RWPE1 (cell line): ENCODE measurements around the gene PBX4.
"Not testable (repeated sequence)": the region's sequence is repeated elsewhere in the genome, so short reads cannot be mapped to it uniquely, and the experiment has no call there.

Experiments
- CTCF ChIA-PET: fragments of 350-600 bp; sonication (Branson Sonifier 250); formaldehyde crosslinking; extraction: SDS; loops from one replicate; lab custom pipeline; 2021; lab: Yijun Ruan, JAX
- POLR2A ChIA-PET: fragments of 400-600 bp; formaldehyde crosslinking; extraction: SDS; loops from one replicate; lab custom pipeline; 2020; ENCODE audit warnings: antibody characterized with exemption; ENCODE audit not compliant: low non-redundant PET; lab: Yijun Ruan, JAX
- DNase-seq: peaks from one replicate; pipeline ENCODE4 v3.0.0; 2012; ENCODE audit warnings: low spot score
- H3K27ac ChIP-seq: fragments of 450-650 bp; 2 replicates; pipeline ENCODE4 v1.5.1; 2017
- TF ChIP-seq, protein P1 (sequence below): fragments of 450-650 bp; conservative IDR thresholded peaks from 2 replicates; pipeline ENCODE4 v1.5.1; 2017; ENCODE audit warnings: low read depth, mild to moderate bottlenecking

PBX4 gene

DNA sequence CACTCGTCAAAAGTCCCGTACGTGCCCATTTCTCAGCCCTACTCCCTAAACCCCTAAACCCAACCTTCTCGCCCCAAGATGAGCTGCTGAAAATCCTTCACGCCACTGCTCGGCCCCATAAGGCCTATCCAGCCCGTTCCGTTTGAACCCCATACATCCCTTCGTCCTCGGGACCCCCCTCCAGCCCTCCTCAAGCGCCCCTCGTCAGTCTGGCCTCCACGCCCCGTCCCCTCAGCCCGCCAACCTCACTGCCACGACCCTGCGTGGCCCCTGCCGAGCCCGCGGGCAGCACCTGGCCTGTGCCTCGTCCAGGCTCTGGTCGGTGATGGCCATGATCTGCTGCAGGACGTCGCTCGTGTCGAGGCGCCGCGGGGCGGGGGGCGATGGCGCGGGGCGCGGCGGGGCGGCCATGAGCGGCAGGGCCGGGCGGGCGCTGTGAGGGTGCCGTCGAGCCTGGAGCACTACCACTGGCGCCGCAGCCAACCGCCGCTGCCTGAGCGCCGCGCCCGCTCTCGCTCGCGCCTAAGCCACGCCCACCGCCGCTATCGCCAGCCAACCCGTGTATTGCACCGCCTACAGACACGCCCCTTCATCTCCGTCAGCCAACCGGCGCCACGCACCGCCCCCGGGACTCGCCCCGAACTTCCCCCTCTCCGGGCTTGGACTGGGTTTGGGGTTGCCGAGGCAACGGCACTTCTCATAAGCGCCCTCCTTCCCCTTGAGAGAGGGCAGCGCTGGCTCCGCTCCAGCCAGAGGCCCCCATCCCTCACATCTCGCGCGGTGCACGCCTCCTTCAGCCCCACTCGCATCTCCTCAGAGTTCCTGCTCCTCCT is at the start of gene PBX4:
PBX4 (minus strand) TSS at position 469 of the 833 bp plus-strand sequence; CDS start at position 411, 58 bp downstream.
- POLR2A ChIA-PET, result no interaction called here
- CTCF ChIA-PET, result interaction anchor here (0.7 to 1.0 kb wide), 2 partner anchors 65 to 86 kb away, joined by 3 read pairs; no protein-coding TSS in a partner anchor
- TF ChIP-seq, protein P1, sequence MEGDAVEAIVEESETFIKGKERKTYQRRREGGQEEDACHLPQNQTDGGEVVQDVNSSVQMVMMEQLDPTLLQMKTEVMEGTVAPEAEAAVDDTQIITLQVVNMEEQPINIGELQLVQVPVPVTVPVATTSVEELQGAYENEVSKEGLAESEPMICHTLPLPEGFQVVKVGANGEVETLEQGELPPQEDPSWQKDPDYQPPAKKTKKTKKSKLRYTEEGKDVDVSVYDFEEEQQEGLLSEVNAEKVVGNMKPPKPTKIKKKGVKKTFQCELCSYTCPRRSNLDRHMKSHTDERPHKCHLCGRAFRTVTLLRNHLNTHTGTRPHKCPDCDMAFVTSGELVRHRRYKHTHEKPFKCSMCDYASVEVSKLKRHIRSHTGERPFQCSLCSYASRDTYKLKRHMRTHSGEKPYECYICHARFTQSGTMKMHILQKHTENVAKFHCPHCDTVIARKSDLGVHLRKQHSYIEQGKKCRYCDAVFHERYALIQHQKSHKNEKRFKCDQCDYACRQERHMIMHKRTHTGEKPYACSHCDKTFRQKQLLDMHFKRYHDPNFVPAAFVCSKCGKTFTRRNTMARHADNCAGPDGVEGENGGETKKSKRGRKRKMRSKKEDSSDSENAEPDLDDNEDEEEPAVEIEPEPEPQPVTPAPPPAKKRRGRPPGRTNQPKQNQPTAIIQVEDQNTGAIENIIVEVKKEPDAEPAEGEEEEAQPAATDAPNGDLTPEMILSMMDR, result no peak
- H3K27ac ChIP-seq, result peak within 1 kb of the TSS; percentile 53
- peak; percentile 92 for DNase-seq

- CTCF ChIA-PET, H3K27ac ChIP-seq, DNase-seq: not testable (repeated sequence)
- POLR2A ChIA-PET, result interaction anchor here (0.6 kb wide), 1 partner anchor 32 kb away, joined by 5 read pairs; no protein-coding TSS in a partner anchor
Measured at GRCh38 chr19:19665420-19665948, 47.0 kb upstream of the PBX4 start.

DNA sequence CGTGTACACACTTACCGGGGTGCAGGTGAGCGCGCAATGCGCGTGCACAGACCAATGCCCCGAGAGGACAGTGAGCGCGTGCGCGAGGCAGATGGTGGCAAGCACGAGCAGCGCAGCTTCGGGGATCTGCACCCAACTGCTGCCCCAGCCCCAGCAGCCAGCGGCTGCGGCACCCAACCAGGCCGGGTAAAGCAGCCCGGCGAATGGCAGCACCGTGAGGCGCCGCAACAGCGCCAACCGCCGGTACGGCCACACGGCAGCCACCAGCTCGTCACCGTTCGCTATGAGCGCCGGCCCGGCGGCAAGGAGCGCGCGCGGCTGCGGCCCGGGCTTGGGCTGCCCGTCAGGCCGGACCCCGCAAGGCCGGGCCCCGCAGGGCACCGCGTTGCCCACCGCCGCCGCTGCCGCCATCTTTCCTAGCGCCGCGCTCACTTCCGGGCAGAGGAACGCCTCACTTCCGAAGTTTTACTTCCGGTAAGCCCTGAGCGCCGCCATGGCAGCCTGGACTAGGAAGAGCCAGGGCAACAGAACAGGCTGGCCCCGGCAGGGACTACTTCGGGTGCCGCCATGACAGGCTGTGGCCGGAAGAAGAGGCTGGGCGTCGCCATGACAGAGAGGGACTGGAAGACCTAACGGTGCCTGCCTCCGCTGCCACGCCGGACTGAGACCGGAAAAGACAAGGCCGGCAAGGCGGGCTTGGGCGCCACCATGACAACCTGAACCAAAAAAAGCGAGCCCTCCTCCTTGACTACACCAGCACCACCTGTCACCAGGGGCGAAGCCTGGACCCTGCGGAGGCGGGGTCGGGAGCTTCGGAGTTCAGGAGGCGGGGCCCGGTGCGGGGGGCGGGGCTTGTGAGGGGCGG is 45.0 kb upstream of the PBX4 start, which contains the start of gene ATP13A1:
ATP13A1 (minus strand) TSS at position 421 of the 865 bp plus-strand sequence; CDS start at position 411, 10 bp downstream.
- H3K27ac ChIP-seq, result peak within 1 kb of the TSS; percentile 93

DNA sequence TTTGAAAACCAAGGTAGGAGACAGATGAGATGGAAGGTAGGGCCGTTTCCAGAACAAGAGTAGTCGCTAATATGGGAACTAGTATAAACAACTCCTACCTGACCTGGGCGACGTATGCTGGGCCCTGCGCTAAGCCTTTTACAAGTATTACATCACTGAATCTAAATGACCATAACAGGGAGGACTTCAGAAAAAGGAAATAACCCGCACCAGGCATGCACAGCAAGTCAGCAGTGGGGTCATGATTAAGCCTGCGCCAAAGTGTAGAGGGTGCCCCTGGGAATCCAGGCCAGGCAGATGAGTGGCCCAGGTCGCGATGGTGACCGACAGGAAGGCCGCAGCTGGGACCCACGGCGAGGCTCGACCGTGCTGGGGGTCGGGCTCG is 44.4 kb upstream of the PBX4 start:
- no peak for DNase-seq
- ChIA-PET POLR2A (interaction anchor here (1.2 kb wide), 1 partner anchor 114 kb away, joined by 3 read pairs; no protein-coding TSS in a partner anchor), CTCF (interaction anchor here (0.6 to 0.7 kb wide), 2 partner anchors 131 to 143 kb away, joined by 3 to 4 read pairs; no protein-coding TSS in a partner anchor)
- TF ChIP-seq, protein P1, result no peak
- H3K27ac ChIP-seq, result peak overlapping the region; percentile 93

More for the DNA sequence above, 45.0 kb upstream of the PBX4 start, which contains the start of gene ATP13A1:
- POLR2A ChIA-PET, result interaction anchor here (0.5 to 1.2 kb wide), 2 partner anchors 11 to 113 kb away, joined by 3 to 4 read pairs; no protein-coding TSS in a partner anchor
- DNase-seq, result peak; percentile 89
- TF ChIP-seq, protein P1, result no peak; the same call in 1 of the 2 replicates
- CTCF ChIA-PET, result interaction anchor here (0.6 to 0.7 kb wide), 2 partner anchors 132 to 1386 kb away, joined by 4 to 6 read pairs; no protein-coding TSS in a partner anchor

- 0 out of 2 replicates have a peak overlapping the region, but pooled peaks have one; percentile 33 for H3K27ac ChIP-seq
- DNase-seq, result no peak
- TF ChIP-seq, protein P1, result no peak
- POLR2A ChIA-PET, result no interaction called here
- CTCF ChIA-PET, result interaction anchor here (0.6 to 1.2 kb wide), 3 partner anchors 19 to 142 kb away, joined by 3 to 4 read pairs (median 3); partner anchors contain the start of gene GMIP
Measured at GRCh38 chr19:19662344-19662743, 43.9 kb upstream of the PBX4 start.

DNA sequence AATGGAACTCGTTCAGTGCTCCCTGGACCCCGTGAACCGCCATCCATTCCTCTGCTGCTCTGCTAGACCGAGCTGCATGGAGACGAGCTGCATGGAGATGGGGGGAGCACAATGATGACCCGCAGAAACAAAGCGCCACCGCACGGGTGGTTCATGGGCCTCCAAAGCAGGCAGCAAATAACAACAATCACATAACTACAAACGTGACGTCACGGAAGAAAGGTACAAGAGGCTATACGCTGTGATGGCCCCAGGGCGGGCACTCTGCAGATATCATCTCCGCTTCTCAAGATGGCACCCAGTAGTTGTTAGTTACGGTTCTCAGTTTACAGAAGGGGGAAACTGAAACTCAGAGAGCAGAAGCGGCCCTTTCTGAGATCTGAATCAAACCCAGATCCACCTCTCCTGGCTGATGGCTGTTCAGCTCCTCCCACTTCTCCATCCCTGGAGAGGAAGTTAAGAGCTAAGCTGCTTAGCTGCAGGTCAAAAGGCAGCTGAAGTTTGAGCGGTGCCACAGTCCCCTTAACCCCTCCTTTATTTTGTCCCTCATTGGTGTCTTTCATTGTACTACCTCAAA is 43.3 kb upstream of the PBX4 start:
- POLR2A ChIA-PET, result no interaction called here
- DNase-seq, result no peak
- CTCF ChIA-PET, result interaction anchor here (1.2 kb wide), 1 partner anchor 18 kb away, joined by 3 read pairs; the partner anchor contains the start of gene GMIP

More for the DNA sequence above, 43.3 kb upstream of the PBX4 start:
- TF ChIP-seq, protein P1, result no peak
- H3K27ac ChIP-seq, result peak overlapping the region; percentile 10
